Measurements from ENCODE around the gene NTN1. TPM values are rescaled to one million over a fixed set of nuclear protein-coding genes. Genes with fewer than 3 reads are reported as not detected.

The NTN1 gene
- polyA plus RNA-seq, 3 donors = 0.03 to 0.04 TPM; not detected in 1

- no peak for DNase-seq
- intact Hi-C loops (cut with micrococcal nuclease) = no loop called here
- Mint-ChIP-seq H3K36me3 (no peaks in the 10 kb centered on the region), H3K4me1 (no peaks in the 10 kb centered on the region), H3K27me3 (ENCODE audit: low read depth in 3 of 3) (peaks cover 22 to 39% (median 30%) of the 10 kb centered on the region in 3 donors), H3K9me3 (peaks cover 0 to 3% (median 0%) of the 10 kb centered on the region in 7 donors), H3K27ac (no peak overlapping the region), H3K4me3 (no peak overlapping the region)
- Histone ChIP-seq H3K9me3 (replicated peaks in 1 of 2; ENCODE audit: control insufficient read depth in 1 of 2, insufficient read depth in 1 of 2, low read length in 2 of 2) (no peaks in the 10 kb centered on the region), H3K4me2 (replicated peaks; ENCODE audit: extremely low read depth, low read length, poor library complexity, severe bottlenecking) (no peak overlapping the region), H3K27me3 (ENCODE audit: control insufficient read depth in 2 of 2, insufficient read depth in 2 of 2, low read length in 2 of 2) (peaks cover 4 to 26% of the 10 kb centered on the region in 2 donors), H3K79me2 (ENCODE audit: insufficient read depth, low read length) (no peaks in the 10 kb centered on the region), H2AFZ (ENCODE audit: insufficient read depth, low read depth, low read length, poor library complexity, severe bottlenecking) (no peak overlapping the region), H3K36me3 (replicated peaks in 1 of 2; ENCODE audit: control insufficient read depth in 1 of 2, insufficient read depth in 2 of 2, low read length in 2 of 2) (no peaks in the 10 kb centered on the region), H3K4me1 (ENCODE audit: control insufficient read depth in 1 of 2, insufficient read depth in 2 of 2, low read length in 2 of 2) (no peaks in the 10 kb centered on the region), H4K20me1 (ENCODE audit: insufficient read depth, low read length) (no peaks in the 10 kb centered on the region), H3K4me3 (replicated peaks in 1 of 3; ENCODE audit: low read depth in 2 of 3, low read length in 3 of 3) (no peak overlapping the region), H3K27ac (ENCODE audit: low read depth in 1 of 2, low read length in 2 of 2) (no peak overlapping the region), H3K9ac (ENCODE audit: insufficient read depth, low read length, poor library complexity, severe bottlenecking) (no peak overlapping the region)
- TF ChIP-seq CTCF (IDR thresholded peaks at IDR 0.05) = no peak
- WGBS (ENCODE audit: insufficient coverage) = 91% methylated on average over 10 of the region's 11 CpGs
Measured at GRCh38 chr17:9230861-9231260, 209.6 kb downstream of the NTN1 start.

GRCh38 chr17:9231449-9232154 is 210.3 kb downstream of the NTN1 start:
- Mint-ChIP-seq H3K27me3 (ENCODE audit: low read depth in 3 of 3) (peaks cover 22 to 42% (median 30%) of the 10 kb centered on the region in 3 donors), H3K9me3 (peaks cover 0 to 3% (median 0%) of the 10 kb centered on the region in 7 donors), H3K36me3 (no peaks in the 10 kb centered on the region), H3K27ac (no peak overlapping the region), H3K4me1 (no peaks in the 10 kb centered on the region), H3K4me3 (no peak overlapping the region)
- no peak for DNase-seq
- no peaks in the 10 kb centered on the region for H4K20me1 ChIP-seq (ENCODE audit: insufficient read depth, low read length)
- peaks cover 4 to 26% of the 10 kb centered on the region in 2 donors for H3K27me3 ChIP-seq (ENCODE audit: control insufficient read depth in 2 of 2, insufficient read depth in 2 of 2, low read length in 2 of 2)
- H3K9ac ChIP-seq (ENCODE audit: insufficient read depth, low read length, poor library complexity, severe bottlenecking) = no peak overlapping the region
- no peak overlapping the region for H2AFZ ChIP-seq (ENCODE audit: insufficient read depth, low read depth, low read length, poor library complexity, severe bottlenecking)
- H3K4me3 ChIP-seq (replicated peaks in 1 of 3; ENCODE audit: low read depth in 2 of 3, low read length in 3 of 3) = no peak overlapping the region
- 91% methylated on average over 16 of the region's 23 CpGs for WGBS (ENCODE audit: insufficient coverage)
- TF ChIP-seq CTCF (IDR thresholded peaks at IDR 0.05) = no peak
- no peaks in the 10 kb centered on the region for H3K4me1 ChIP-seq (ENCODE audit: control insufficient read depth in 1 of 2, insufficient read depth in 2 of 2, low read length in 2 of 2)
- intact Hi-C loops (cut with micrococcal nuclease) = no loop called here
- no peaks in the 10 kb centered on the region for H3K9me3 ChIP-seq (replicated peaks in 1 of 2; ENCODE audit: control insufficient read depth in 1 of 2, insufficient read depth in 1 of 2, low read length in 2 of 2)
- no peak overlapping the region for H3K27ac ChIP-seq (ENCODE audit: low read depth in 1 of 2, low read length in 2 of 2)
- no peaks in the 10 kb centered on the region for H3K36me3 ChIP-seq (replicated peaks in 1 of 2; ENCODE audit: control insufficient read depth in 1 of 2, insufficient read depth in 2 of 2, low read length in 2 of 2)
- no peak overlapping the region for H3K4me2 ChIP-seq (replicated peaks; ENCODE audit: extremely low read depth, low read length, poor library complexity, severe bottlenecking)
- H3K79me2 ChIP-seq (ENCODE audit: insufficient read depth, low read length) = no peaks in the 10 kb centered on the region
